Measurements from ENCODE around the gene LRRC47. TPM values are rescaled to one million over a fixed set of nuclear protein-coding genes. Genes with fewer than 3 reads are reported as not detected.

The LRRC47 gene
- total RNA-seq, 4 donors from 2014 or later, result 19.0 to 44.7 (median 37.4) TPM

DNA sequence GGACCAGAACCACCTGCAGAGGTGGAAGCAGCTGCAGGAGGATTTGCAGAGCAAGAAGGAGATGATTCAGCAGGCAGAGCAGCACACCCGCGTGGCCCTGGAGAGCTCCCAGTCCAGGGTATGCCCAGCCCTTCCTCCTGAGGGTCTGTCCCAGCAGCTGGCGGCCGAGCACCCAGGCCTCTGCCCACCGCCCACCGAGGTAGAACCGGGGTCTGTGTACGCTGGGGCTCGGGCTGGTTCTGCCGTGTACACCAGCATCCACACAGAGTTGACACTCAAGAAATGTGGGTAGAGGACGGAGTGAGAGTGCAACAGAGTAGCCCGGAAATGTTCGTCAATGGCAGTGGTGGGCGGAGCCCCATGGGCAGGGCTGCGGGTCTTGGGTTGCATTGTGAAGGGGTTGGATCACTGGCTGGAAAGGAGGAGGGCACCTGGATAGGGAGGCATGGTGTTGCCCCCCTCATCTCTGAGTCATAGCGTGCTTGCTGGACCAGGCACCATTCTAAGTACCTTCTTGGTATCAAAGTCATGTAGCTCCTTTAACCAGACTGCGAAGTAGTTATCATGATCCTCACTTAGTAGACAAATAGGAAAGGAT lies 28.9 kb downstream of the LRRC47 start:
- DNase-seq, result no peak
- Histone ChIP-seq H3K27me3 (no peaks in the 10 kb centered on the region), H3K9me3 (no peaks in the 10 kb centered on the region), H3K27ac (no peak overlapping the region), H3K36me3 (no peaks in the 10 kb centered on the region), H3K4me1 (peaks cover 0 to 4% of the 10 kb centered on the region in 2 donors), H3K4me3 (no peak overlapping the region)
- no peak for TF ChIP-seq POLR2A (IDR thresholded peaks at IDR 0.05)
- TF ChIP-seq, protein P1, sequence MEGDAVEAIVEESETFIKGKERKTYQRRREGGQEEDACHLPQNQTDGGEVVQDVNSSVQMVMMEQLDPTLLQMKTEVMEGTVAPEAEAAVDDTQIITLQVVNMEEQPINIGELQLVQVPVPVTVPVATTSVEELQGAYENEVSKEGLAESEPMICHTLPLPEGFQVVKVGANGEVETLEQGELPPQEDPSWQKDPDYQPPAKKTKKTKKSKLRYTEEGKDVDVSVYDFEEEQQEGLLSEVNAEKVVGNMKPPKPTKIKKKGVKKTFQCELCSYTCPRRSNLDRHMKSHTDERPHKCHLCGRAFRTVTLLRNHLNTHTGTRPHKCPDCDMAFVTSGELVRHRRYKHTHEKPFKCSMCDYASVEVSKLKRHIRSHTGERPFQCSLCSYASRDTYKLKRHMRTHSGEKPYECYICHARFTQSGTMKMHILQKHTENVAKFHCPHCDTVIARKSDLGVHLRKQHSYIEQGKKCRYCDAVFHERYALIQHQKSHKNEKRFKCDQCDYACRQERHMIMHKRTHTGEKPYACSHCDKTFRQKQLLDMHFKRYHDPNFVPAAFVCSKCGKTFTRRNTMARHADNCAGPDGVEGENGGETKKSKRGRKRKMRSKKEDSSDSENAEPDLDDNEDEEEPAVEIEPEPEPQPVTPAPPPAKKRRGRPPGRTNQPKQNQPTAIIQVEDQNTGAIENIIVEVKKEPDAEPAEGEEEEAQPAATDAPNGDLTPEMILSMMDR (IDR thresholded peaks at IDR 0.05), result no peak
- intact Hi-C loops (cut with DNase I; ENCODE audit: low total_unique reads), result no loop called here

DNA sequence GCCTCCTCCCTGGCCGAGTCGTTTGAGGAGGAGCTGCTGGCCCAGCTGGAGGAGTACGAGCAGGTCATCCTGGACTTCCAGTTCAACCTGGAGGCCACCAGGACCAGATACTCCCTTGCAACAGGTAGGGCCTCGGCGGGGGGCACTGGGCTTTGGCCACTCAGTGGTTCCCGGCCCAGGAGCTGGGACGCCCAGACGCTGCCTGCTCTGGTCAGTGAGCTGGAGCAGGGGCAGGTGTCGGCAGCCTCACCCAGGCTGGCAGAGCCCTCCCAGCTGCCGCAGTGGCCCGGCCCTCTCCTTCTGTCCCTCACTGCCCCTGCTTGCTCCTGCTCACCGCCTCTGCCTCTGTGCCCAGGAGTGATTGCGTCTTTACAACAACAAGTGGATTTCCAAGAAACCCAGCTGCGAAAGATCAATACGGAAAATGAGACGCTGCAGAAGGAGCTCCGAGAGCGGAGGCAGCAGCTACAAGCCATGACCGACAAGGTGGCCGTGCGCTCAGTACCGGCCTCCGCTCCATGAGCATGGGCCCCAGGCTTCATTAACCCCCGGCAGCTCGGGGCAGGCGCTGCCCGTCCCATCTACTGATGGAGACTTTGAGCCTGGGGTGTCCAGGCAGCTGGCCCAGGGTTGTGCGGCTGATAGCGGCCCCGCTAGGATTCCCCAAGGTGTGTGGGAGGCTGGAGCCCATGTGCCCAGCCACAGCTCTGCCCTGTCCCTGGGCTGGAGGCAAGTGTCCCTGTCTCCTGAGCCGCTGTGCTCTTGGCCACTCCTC lies 32.8 kb downstream of the LRRC47 start:
- DNase-seq, result no peak
- Histone ChIP-seq H3K27ac (no peak overlapping the region), H3K4me1 (no peaks in the 10 kb centered on the region), H3K27me3 (no peaks in the 10 kb centered on the region), H3K36me3 (no peaks in the 10 kb centered on the region), H3K9me3 (no peaks in the 10 kb centered on the region), H3K4me3 (no peak overlapping the region)
- no peak for TF ChIP-seq POLR2A (IDR thresholded peaks at IDR 0.05)
- TF ChIP-seq, protein P1 (IDR thresholded peaks at IDR 0.05), result no peak
- intact Hi-C loops (cut with DNase I; ENCODE audit: low total_unique reads), result no loop called here

DNA sequence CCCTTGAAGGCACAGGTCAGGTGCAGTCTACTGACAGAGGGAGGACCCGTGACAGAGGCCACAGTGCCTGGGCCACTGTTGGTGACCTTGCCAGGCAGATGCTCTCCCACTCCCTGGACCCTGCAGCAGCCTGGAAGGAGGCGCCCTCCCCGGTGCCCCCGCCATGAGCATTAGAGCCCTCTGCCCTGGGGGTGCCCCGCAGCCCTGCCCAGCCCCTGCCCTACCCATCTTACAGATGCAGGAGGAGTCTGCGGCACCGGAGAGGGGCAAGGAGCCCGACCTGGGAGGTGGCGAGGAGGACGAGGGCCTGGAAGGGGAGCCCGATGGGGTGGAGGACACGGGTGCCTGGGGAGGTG lies 33.4 kb downstream of the LRRC47 start:
- H3K27me3 ChIP-seq, result no peaks in the 10 kb centered on the region
- no peak for DNase-seq
- no peak overlapping the region for H3K27ac ChIP-seq
- no peaks in the 10 kb centered on the region for H3K36me3 ChIP-seq
- TF ChIP-seq POLR2A (IDR thresholded peaks at IDR 0.05), result no peak
- TF ChIP-seq, protein P1 (IDR thresholded peaks at IDR 0.05), result no peak
- no peak overlapping the region for H3K4me3 ChIP-seq
- intact Hi-C loops (cut with DNase I; ENCODE audit: low total_unique reads), result no loop called here
- no peaks in the 10 kb centered on the region for H3K9me3 ChIP-seq
- H3K4me1 ChIP-seq, result no peaks in the 10 kb centered on the region

DNA sequence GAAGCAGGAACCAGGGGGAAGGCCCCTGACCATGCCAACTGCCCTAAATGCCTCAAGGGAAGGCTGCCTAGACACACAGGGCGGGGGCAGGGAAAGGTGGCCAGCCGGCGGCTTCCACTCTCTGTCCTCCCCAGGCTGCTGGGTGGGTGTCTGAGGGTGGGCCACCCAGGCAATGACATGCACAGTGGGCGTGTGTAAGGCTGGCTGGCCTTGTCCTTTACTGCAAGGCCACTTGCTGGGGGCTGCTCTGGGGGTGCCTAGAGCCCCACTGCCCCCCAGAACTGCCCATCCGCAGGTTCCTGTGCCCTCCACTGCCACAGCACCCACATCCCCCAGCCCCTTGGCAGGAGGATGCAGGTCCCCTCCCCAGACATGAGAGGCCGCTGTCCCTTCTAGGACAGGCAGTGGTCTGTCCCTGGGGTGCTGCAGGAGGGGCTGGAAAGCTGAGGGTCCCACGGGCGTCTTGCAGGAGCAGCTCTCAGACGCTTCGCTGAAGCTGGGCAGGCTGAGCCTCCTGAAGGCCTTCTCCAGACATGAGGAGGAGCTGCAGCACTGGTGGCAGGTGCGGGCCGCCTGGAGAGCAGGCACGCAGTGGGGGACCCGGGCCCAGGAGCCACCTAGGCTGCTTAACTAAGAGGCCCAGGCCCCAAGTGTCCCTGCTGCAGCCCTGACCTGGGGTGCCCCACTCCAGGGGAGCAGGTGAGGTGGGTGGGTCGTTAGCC lies 34.0 kb downstream of the LRRC47 start:
- Histone ChIP-seq H3K9me3 (no peaks in the 10 kb centered on the region), H3K27me3 (no peaks in the 10 kb centered on the region), H3K27ac (no peak overlapping the region), H3K4me3 (no peak overlapping the region), H3K4me1 (no peaks in the 10 kb centered on the region), H3K36me3 (no peaks in the 10 kb centered on the region)
- intact Hi-C loops (cut with DNase I; ENCODE audit: low total_unique reads), result no loop called here
- no peak for DNase-seq
- TF ChIP-seq, protein P1 (IDR thresholded peaks at IDR 0.05), result no peak
- no peak for TF ChIP-seq POLR2A (IDR thresholded peaks at IDR 0.05)

All from uterus (tissue), 4 donors.